ENCODE results near the gene TBCE.

DNA sequence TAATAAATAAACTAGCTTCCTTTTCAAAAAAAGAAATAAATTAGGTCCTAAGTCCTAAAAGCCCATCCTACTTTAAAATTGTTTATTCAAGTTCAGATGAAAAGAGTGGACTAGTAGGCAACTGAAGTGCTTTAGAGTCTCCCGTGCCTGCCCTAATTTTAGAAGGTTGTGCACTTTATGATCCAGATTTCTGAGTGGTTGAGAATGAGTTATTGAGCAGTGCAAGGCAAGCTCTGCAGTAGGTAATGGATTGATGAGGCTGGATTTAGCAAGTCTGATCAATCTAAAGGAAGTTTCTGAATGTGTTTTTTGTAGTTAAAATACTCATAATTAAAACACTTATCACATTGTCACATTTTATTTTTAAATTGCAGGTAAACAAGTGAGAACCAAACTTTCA, 25.9 kb upstream of the TBCE start:
- no peak for TF ChIP-seq POLR2AphosphoS5 (IDR thresholded peaks at IDR 0.05; ENCODE audit: low read depth, low read length)
- no peak for TF ChIP-seq TAF1 (IDR thresholded peaks at IDR 0.05; ENCODE audit: low read depth, low read length)
- TF ChIP-seq POLR2A (IDR thresholded peaks at IDR 0.05; ENCODE audit: low read depth, low read length): no peak
